22Rv1 (cell line): Measurements from ENCODE around the gene FERMT2.

Experiments used
- ZFX ChIP-seq: fragments of 450-650 bp; IDR thresholded peaks from 2 replicates; pipeline ENCODE4 v1.6.1; 2017; ENCODE audit warnings: antibody characterized with exemption, borderline replicate concordance
- TF ChIP-seq, protein P1 (sequence below): fragments of 450-650 bp; IDR thresholded peaks from 2 replicates; pipeline ENCODE4 v1.5.1; 2017; ENCODE audit warnings: mild to moderate bottlenecking

DNA sequence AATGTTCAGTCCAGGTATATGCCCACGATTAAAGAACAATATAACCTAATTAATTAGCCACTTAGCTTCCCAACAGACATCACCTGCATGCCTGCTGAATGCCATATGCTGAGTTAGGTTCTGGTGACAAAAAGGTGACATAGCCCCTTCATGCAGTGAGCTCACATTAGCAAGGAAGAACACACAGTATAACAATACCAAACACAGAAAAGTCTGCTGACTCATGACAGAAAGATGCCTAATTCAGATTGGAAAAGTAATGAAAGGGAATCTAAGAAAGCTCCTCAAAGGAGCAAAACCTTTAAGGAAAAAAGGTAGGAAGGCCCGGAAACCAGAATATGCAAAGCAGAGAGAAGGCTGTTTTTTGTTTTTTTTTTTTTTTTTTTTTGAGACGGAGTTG, 59.0 kb downstream of the FERMT2 start:
- TF ChIP-seq, protein P1, sequence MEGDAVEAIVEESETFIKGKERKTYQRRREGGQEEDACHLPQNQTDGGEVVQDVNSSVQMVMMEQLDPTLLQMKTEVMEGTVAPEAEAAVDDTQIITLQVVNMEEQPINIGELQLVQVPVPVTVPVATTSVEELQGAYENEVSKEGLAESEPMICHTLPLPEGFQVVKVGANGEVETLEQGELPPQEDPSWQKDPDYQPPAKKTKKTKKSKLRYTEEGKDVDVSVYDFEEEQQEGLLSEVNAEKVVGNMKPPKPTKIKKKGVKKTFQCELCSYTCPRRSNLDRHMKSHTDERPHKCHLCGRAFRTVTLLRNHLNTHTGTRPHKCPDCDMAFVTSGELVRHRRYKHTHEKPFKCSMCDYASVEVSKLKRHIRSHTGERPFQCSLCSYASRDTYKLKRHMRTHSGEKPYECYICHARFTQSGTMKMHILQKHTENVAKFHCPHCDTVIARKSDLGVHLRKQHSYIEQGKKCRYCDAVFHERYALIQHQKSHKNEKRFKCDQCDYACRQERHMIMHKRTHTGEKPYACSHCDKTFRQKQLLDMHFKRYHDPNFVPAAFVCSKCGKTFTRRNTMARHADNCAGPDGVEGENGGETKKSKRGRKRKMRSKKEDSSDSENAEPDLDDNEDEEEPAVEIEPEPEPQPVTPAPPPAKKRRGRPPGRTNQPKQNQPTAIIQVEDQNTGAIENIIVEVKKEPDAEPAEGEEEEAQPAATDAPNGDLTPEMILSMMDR = no peak
- no peak for TF ChIP-seq ZFX
